Suppressor macrophage (primary cell): ENCODE results near the gene SLC2A6.

Experiments
- DNase-seq, 4 experiments: peaks; one replicate each; pipeline ENCODE4 v3.0.0-alpha.2; 2020 to 2022

SLC2A6 gene

GRCh38 chr9:133495327-133496293 lies 16.7 kb upstream of the SLC2A6 start:
- DNase-seq = no peak

GRCh38 chr9:133494636-133495326 lies 15.9 kb upstream of the SLC2A6 start:
- no peak for DNase-seq

- DNase-seq = no peak
Observed at GRCh38 chr9:133493845-133494540, 15.1 kb upstream of the SLC2A6 start.

GRCh38 chr9:133493428-133493827 lies 14.5 kb upstream of the SLC2A6 start:
- no peak for DNase-seq

- DNase-seq = no peak
Observed at GRCh38 chr9:133492061-133493021, 13.4 kb upstream of the SLC2A6 start.

GRCh38 chr9:133491656-133491925 lies 12.7 kb upstream of the SLC2A6 start:
- DNase-seq = no peak

- DNase-seq = no peak
Observed at GRCh38 chr9:133490865-133491655, 12.2 kb upstream of the SLC2A6 start.

- no peak for DNase-seq
Observed at GRCh38 chr9:133490201-133490681, 11.3 kb upstream of the SLC2A6 start.

GRCh38 chr9:133489253-133490190 lies 10.6 kb upstream of the SLC2A6 start:
- no peak for DNase-seq

GRCh38 chr9:133488686-133489252 lies 9.9 kb upstream of the SLC2A6 start:
- DNase-seq = no peak

GRCh38 chr9:133487331-133487725 lies 8.4 kb upstream of the SLC2A6 start:
- DNase-seq = no peak

GRCh38 chr9:133485531-133486260 lies 6.8 kb upstream of the SLC2A6 start:
- peak; percentile 24 to 54 (median 40) for DNase-seq

GRCh38 chr9:133484671-133485437 lies 6.0 kb upstream of the SLC2A6 start:
- no peak for DNase-seq

GRCh38 chr9:133483611-133484010 lies 4.7 kb upstream of the SLC2A6 start:
- DNase-seq = no peak

GRCh38 chr9:133477992-133478850 lies 678 bp downstream of the SLC2A6 start:
- peak; percentile 13 to 57 (median 39) for DNase-seq

GRCh38 chr9:133477461-133477860 lies 1.4 kb downstream of the SLC2A6 start:
- DNase-seq = no peak

GRCh38 chr9:133476941-133477340 lies 2.0 kb downstream of the SLC2A6 start:
- DNase-seq = no peak
